ENCODE measurements around the gene OR52B2.

OR52B2 gene

DNA sequence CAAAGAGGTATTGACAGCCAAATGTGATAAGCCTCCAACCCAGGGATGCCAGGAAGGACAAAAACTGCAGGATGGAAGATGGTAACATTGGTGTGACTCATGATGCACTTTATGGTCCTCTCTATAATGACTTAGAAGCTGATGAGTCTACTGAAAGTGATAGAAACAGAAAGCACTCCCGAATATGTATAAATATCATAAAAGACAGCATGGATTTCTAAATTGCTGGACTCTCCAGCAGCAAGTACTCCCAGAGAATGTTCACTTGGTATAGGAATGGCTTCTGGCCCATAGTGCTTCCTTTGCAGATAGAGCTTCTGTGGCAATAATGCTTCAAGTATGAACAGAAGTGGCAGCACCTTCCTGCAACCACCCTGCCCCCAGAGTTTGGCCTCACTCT lies at the start of gene OR52B2:
Gene OR52B2 (minus strand): TSS at position 101 of the 400 bp plus-strand sequence. CDS start 0 bp downstream, at position 101.
- DNase-seq = no peak

DNA sequence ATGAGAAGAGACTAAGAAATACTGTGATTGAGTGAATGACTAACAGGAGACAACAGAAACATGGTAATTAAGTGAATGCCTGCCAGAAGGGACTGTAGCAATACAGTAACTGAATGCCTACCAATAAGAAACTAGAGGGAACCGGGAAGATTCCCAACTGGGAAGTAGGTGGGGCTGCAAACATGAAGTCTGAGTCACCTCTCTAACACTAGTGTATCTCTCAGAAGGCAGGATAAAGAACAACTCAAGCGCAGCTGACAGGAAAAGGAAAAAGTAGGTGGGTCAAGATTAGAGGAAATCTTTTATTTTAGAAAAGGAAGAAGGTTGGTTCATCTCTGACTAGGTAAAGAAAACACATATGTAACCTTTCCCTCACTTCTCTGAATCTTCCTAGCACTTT lies 49.2 kb upstream of the OR52B2 start:
- DNase-seq = no peak

DNA sequence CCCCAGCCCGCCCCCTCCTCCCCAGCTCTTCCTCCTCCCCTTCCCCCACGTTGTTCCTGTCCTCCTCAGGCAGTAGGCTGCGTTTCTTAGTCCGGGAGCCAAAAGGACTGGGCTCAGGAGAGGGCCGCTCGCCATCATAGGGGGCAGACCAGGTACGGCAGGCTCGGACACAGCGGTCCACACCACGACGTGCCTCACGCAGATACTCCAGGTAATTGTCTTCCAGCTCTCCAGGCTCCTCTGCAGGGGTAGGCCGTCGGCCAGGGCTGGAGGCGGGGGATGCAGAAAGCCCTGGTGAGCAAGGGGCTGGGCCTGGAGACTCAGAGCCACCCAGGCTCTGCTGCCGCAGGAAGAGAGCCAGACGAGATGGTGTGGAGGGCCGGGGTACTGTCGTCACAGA lies 47.6 kb upstream of the OR52B2 start:
- no peak for DNase-seq

DNA sequence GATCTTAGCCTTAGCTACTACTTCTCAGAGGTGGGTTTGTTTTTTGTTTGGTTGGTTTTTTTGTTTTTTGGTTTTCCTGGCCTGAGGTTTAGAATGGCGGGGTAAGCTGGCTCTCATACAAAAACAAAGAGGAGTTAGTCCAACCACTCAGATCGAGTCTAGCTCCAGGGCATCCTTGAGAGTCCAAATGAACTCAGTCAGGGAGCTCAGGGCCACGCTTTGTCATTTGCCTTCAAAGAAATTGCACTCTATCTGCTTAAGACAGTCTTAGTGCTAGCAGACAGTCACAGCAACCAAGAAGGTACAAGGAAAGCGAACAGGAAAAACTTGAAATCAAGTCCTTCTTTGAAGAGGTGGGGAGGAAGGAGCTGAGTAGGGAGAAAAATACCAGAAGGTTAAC lies 46.4 kb upstream of the OR52B2 start:
- DNase-seq = no peak

DNA sequence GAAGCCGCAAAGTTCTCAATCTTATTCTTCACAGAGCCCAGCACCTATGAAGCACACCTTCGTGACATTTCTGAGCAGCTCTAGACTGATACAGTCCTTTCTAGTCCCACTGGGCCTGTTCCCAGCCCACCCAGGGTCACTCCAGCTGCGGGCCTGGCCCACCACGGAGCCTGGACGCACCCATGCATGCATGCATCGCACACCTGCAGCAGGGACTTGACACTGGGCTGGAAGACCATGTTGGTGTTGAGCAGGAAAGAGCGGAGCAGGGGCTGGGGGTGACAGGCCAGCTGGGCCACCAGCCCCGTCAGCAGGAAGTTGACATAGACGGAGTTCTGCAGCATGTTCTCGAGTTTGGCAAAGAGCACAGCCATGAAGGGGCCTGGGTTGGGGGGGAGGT lies 44.4 kb upstream of the OR52B2 start:
- no peak for DNase-seq

DNA sequence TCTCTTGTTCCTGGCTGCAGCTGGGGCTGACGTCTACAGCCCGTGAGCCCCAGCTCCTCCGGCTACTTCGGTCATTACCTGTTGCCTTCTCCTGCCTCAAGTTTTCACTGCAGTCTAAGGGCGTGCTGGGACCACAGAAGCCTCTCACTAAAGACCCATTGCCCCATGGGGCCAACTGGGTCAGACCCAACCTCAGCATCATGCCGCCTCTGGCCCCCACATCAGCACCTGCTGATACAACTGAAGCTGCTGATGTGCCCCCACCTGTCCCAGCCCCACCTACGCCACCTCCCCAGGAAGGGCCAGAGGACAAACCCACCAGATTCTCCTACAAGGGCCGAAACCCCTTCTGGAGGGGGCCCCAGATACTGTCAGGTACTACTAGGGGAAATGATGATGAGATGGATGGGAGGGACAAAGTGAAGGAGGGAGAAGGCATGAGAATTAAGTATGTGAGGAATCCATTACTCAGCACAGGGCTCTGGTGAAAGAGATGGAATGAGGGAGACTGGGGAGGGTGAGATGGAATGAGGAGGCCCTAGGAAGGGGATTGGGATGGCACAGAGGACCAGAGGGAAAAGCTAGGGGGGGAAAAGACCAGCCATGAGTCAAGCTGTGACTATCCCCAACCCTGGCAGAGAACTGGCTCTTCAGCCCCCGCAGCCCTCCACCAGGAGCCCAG lies 40.3 kb upstream of the OR52B2 start:
- no peak for DNase-seq

DNA sequence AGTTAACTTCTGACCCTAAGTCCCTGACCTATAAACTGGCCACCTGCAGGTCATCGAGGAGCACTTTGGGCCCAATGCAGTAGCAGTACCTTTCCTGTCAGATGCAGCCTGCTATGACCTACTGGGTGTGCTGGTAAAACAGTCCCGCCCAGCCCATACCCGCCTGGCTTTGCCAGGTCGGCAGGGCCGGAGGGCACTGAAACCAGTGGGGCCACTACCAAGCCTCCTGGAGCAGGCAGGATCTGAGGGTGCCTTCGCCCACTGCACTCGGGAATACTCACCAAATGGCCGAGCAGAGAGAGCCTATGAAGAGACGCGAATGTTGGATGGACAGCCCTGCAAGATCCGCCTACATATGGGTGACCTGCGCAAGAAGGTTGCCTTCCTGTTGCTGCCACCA lies 39.7 kb upstream of the OR52B2 start:
- no peak for DNase-seq

DNA sequence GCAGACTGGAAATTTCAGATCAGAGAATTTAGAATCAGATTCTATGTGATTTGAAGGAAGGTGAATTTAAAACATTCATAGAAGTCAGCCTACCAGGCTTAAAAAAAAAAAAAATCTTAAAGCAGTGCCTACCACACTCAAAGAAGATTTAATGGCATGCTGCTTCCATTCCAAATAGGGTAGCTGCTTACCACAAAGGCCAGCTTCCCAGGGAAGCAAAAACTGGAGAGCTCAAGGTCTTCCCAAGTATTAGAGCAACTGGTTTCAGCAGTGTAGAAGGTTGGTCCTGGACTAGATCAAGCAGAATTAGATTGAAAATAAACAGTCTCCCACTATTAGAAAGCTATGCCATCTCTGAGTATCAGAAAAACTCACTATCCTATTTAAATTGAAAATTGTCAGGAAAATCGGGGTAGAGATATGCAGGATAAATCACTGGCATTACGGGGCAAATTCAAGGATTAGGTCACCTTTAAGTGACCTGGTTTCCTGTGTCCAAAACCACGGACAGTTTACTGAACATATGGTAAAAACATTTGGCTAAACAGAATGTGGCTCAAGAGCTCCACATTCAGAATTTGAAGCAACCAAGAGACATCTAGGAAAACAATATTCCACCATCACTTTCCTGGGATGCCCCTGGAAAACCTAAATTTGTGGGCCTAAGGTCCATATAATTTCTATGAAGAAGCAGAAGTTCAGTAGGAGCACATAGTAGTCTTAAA lies 36.5 kb upstream of the OR52B2 start:
- DNase-seq = no peak

DNA sequence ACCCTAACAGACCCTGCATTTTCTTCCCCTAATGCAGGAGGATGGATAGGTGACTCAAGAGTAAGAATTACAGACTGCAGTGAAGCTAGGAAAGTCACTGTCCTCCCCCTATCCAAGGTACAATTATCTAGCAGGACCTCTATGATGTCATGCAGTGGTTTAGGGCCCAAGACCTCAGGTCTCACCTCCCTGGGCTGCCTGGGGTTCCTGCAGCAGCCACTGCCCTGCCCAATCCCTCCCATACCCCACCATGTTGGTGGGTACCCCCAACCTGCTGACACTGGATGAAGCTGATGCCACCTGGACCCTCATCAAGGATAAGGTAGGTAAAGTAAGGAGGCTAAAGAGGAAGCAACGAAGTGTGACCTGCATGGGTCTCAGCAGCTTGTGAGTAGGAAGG lies 35.2 kb upstream of the OR52B2 start, which contains the start of gene C11orf42:
Gene C11orf42 (plus strand): TSS at position 192 of the 400 bp plus-strand sequence. CDS start 59 bp downstream, at position 251.
- DNase-seq = no peak

DNA sequence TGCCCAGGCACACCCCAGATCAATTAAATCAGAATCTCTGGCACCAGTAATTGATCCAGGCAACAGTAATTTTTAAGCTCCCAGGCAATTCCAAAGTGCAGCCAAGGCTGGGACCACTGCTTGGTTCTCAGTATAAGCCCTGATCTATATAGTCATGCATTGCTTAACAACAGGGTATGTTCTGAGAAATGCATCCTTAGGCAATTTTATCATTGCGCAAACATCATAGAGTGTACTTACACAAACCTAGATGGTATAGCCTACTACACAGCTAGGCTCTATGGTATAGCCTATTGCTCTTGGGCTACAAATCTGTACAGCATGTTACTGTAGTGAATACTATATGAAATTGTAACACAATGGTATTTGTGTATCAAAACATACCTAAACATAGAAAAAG lies 34.6 kb upstream of the OR52B2 start:
- DNase-seq = no peak

DNA sequence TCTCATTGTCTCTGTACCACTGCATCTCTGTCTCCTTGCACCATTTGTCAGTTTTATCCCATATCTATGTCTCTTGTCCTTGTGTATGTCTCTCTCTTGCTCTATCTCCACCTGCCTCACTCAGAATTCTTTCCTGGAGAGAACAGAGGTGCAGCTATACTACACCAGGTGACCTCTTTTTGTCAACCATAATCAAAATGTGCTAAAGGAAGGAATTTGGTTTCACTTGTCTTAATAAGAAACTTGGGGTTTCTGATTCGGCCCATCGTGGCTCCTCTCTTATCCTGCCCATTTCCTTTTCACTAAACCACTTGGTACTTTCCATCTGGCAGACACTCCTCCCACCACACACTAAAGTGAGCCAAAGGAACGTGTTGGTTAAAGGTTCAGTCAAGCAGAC lies 33.2 kb upstream of the OR52B2 start:
- no peak for DNase-seq

DNA sequence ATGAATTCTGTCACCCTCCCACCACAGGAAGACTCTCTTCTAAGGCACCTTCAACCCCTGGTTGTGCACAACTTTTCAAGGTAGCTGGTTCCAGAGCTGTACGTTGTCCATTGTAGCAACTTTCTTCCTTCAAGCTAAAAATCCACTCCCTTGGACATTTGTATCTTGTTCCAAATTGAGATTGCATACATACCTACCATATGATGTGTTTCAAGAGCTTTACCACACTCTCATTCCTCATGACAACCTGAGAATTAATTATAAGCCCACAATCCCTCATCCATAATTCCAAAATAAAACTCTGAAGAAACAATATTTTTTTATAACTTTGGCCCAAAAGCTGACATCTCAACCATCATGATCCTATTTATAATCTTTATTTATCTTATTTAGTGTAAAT lies 31.9 kb upstream of the OR52B2 start:
- DNase-seq = no peak

DNA sequence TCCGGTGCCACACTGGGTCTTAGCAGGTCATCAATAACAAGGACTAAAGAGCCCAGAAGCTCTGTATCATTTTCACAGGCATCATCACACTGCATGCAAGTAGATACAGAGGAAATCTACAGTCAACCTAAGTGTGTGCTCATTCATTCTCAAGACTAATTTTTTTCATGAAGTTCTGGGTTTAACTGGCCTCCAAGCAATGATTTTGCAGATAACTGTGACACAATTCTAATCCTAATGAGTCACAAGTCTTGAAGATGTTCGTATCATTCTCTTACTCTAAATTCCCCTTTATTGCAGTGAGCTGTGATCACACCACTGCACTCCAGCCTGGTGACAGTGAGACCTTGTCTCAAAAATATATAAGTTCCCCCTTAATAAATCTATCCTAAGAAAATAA lies 31.4 kb upstream of the OR52B2 start:
- DNase-seq = no peak

DNA sequence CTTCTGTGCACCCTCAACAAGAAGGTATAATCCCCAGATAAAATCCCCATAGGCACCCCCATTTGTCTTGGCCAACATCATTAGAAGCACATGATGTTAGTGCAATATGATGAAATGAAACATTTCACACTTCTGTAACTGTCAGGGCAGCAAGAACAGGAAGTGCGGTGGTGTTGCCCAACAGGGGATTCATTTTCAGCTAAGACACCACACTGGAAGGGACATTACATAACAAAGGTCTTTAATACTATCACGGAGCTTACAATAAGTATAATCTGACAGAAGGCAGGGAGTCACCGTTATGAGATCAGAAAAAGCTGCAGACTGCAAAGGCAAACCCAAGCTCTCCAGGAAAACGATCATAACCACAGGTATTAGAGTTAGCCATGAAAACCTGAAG lies 30.8 kb upstream of the OR52B2 start:
- DNase-seq = no peak

DNA sequence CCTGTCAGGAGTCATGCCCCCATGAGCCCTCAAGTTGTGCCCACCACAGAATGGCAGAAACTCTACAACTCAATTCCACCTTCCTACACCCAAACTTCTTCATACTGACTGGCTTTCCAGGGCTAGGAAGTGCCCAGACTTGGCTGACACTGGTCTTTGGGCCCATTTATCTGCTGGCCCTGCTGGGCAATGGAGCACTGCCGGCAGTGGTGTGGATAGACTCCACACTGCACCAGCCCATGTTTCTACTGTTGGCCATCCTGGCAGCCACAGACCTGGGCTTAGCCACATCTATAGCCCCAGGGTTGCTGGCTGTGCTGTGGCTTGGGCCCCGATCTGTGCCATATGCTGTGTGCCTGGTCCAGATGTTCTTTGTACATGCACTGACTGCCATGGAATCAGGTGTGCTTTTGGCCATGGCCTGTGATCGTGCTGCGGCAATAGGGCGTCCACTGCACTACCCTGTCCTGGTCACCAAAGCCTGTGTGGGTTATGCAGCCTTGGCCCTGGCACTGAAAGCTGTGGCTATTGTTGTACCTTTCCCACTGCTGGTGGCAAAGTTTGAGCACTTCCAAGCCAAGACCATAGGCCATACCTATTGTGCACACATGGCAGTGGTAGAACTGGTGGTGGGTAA lies 29.2 kb upstream of the OR52B2 start, which contains the start of gene OR52W1:
Gene OR52W1 (plus strand): TSS at position 51 of the 637 bp plus-strand sequence. CDS start 0 bp downstream, at position 51.
- no peak for DNase-seq

DNA sequence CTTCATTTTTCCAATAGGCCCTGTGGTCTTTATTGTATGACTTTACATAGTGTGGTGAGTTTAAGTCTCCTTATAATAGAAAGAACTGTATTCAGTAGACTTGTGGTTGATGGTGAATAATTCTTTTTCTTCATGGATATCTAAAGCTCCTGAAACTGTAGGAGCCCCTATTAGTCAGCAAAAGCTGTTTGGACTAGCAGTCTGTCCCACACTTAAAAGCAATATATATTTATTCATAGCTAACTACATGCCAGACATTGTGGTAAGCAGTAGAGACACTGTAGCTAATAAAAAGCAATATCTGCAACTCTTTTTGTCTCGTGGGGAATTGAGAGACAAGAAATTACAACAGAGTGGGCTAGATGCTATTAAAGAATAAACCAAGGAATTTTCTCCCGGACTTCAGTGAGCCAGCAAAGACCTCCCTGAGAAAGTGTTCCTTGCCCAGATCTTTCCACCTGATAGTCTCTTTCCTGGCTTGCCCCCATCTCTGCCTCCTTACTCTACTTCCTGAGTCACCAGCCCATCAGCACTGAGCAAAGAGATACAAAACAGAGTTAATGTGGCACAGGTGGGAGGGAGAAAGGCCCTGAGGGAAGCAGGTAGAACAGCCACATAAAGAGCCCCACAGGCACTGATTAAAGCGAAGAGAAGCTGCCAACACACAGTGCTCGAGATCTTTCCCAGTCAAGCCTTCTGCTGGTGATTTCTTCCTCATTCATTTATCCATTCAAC lies 27.5 kb upstream of the OR52B2 start:
- no peak for DNase-seq

DNA sequence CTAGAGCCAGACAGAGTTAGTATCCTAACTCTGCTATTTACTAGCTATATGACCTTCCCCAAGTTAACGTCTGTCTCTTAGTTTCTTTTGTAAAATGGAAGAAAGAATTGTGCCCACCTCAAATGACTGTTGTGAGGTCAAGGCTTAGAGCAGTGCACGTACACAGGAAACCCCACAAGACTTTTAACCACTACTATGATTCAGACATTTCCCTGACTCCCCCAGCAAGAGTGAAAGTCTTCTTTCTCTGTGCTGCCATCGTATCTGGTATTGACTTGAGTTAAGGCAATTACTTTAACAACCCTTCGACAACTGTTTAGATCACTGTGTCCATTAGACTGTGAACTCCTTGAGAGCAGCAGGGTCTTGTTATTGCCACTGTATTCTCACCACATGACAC lies 26.3 kb upstream of the OR52B2 start:
- no peak for DNase-seq

DNA sequence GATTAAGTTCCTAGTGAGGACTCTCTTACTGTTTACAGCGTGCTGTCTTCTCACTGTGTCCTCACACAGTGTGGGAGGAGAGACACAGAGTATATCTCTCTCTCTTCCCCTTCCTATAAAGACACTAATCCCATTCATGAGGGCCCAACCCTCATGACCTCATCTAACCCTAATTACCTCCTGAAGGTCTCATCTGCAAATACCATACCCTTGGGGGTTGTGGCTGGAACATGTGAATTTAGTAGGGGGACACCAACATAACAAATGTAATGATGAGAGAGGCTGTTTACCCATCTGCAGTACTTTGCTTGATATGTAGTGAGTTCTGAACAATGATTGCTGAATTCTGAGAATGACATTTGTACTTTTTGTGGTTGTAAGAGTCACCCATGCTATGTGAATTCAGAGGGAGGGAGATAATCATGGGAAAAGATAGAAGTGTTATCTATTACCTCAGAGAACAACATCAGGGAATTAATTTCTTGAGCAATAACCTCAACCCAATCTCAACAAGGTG lies 24.0 kb upstream of the OR52B2 start:
- DNase-seq = no peak

DNA sequence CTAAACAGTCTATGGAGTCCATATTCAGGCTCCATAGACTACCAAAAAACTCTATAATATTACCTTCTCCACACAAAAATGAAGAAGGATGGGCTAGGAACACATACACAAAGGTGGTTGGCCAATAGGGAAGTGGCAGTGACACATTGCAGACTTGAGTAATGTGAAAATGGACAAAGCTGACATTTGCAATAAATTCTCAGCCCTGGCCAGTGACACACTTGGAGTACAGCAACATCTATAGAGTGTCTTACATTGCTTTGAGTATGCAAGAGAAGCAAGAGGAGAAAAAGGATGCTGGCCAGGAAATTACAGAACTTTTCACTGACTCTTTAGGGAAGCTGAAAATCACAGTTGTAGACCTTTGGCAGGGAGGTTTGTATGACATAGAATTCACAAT lies 21.6 kb upstream of the OR52B2 start:
- DNase-seq = no peak

DNA sequence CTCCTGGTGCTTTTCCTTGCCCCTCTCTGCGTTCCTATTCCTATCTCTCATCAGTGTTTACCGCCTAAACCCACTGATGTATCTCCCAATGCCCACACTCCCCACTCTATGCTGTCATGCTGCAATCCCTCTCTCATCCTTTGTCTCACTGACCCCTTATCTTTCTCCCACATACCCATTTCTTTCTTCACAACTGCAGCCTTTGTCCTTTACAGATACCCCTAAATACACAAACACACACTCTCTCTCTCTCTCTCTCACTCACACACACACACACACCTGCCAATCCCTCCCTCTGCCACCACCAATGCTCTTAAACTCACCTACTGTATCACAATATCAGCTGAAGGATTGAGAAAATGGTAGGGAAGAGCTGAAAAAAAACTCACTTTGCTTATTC lies 5.3 kb upstream of the OR52B2 start:
- no peak for DNase-seq

DNA sequence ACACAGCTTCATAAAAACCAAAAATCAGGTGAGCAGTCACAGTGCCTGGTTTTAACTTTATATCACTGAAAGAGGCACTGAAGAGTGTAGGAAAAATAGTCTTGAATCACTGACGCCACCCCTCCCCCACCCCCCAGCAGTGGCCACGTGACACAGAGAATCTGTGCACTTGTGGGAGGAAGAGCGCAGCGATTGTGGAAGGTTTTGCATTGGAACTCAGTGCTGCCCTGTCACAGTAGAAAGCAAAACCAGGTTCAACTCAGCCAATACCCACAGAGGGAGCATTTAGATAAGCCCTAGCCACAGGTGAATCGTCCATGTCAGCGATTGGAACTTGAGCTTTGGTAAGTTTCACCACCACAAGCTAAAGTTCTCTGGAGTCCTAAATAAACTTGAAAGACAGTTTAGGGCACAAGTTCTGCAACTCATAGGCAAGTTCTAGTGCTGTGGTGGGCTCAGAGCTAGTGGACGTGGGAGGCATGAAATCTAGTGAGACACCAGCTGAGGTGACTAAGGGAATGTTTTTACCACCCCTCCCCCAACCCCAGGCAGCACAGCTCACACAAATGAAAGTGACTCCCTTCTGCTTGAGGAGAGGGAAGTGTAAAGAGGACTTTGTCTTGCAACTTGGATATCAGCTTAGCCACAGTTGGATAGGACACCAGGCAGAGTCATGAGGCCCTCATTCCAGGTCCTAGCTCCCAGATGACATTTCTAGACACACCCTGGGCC lies 13.3 kb downstream of the OR52B2 start:
- DNase-seq = no peak

DNA sequence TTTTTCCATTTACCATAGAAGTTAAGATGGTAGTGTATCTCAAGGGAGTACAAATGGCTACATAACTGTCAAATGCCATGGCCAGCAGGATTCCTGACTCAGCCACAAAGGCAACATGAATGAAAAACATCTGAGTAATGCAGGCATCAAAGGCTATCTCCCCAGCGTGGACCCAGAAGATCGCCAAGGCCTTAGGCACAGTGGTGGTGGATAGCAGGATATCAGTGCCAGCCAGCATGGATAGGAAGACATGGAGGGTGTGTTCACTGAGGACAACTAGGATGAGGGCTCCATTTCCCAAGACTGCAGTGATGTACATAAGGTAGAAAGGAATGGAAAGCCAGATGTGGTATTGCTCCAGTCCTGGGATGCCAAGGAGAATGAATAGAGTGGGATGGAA lies 18.0 kb downstream of the OR52B2 start:
- no peak for DNase-seq

Data from NCI-H2171 (cell line).